Measurements from ENCODE around the gene PTPRM. TPM values are rescaled to one million over a fixed set of nuclear protein-coding genes. Genes with fewer than 3 reads are reported as not detected.

PTPRM gene
- total RNA-seq, 4 donors from 2014 or later, result 170 to 198 (median 182) TPM

GRCh38 chr18:8197499-8197898 is 630.4 kb downstream of the PTPRM start:
- TF ChIP-seq CTCF (IDR thresholded peaks at IDR 0.05) (no peak), POLR2A (IDR thresholded peaks at IDR 0.05) (no peak)
- Histone ChIP-seq H3K9me3 (no peaks in the 10 kb centered on the region), H3K27ac (no peak overlapping the region), H3K27me3 (no peaks in the 10 kb centered on the region), H3K4me3 (replicated peaks in 1 of 3) (no peak overlapping the region), H3K36me3 (no peaks in the 10 kb centered on the region), H3K4me1 (no peaks in the 10 kb centered on the region)
- intact Hi-C loops (cut with DNase I), result no loop called here
- 95 to 97% methylated on average over 5 of the region's 5 CpGs for WGBS, 2 donors
- no peak for DNase-seq

GRCh38 chr18:8207996-8208395 is 640.9 kb downstream of the PTPRM start:
- peaks cover 5 to 6% of the 10 kb centered on the region in 2 donors for H3K4me1 ChIP-seq
- intact Hi-C loops (cut with DNase I), result no loop called here
- DNase-seq, result no peak
- no peaks in the 10 kb centered on the region for H3K36me3 ChIP-seq
- H3K27me3 ChIP-seq, result no peaks in the 10 kb centered on the region
- H3K27ac ChIP-seq, result no peak overlapping the region
- H3K9me3 ChIP-seq, result no peaks in the 10 kb centered on the region
- TF ChIP-seq CTCF (IDR thresholded peaks at IDR 0.05) (no peak), POLR2A (IDR thresholded peaks at IDR 0.05) (no peak)
- 92 to 96% methylated on average over 5 of the region's 5 CpGs for WGBS, 2 donors
- H3K4me3 ChIP-seq (replicated peaks in 1 of 3), result no peak overlapping the region

GRCh38 chr18:8208716-8209115 is 641.6 kb downstream of the PTPRM start:
- peaks cover 5 to 6% of the 10 kb centered on the region in 2 donors for H3K4me1 ChIP-seq
- H3K9me3 ChIP-seq, result no peaks in the 10 kb centered on the region
- no peak overlapping the region for H3K27ac ChIP-seq
- no peak for DNase-seq
- H3K27me3 ChIP-seq, result no peaks in the 10 kb centered on the region
- intact Hi-C loops (cut with DNase I), result no loop called here
- H3K36me3 ChIP-seq, result no peaks in the 10 kb centered on the region
- TF ChIP-seq CTCF (IDR thresholded peaks at IDR 0.05), result no peak
- TF ChIP-seq POLR2A (IDR thresholded peaks at IDR 0.05), result no peak
- no peak overlapping the region for H3K4me3 ChIP-seq (replicated peaks in 1 of 3)
- 68 to 86% methylated on average over 6 of the region's 6 CpGs for WGBS, 2 donors

GRCh38 chr18:8212896-8213780 is 646.0 kb downstream of the PTPRM start:
- intact Hi-C loops (cut with DNase I), result no loop called here
- Histone ChIP-seq H3K36me3 (no peaks in the 10 kb centered on the region), H3K27me3 (no peaks in the 10 kb centered on the region), H3K27ac (peak overlapping the region in 1 of 3 donors; percentile 22), H3K4me1 (peaks cover 5 to 6% of the 10 kb centered on the region in 2 donors), H3K9me3 (no peaks in the 10 kb centered on the region), H3K4me3 (replicated peaks in 1 of 3) (no peak overlapping the region)
- TF ChIP-seq CTCF (IDR thresholded peaks at IDR 0.05) (no peak), POLR2A (IDR thresholded peaks at IDR 0.05) (no peak)
- 66% methylated on average over 8 of the region's 8 CpGs for WGBS, 2 donors
- DNase-seq, result peak; percentile 7 to 23

GRCh38 chr18:8215741-8216140 is 648.6 kb downstream of the PTPRM start:
- WGBS, 2 donors, result 95 to 98% methylated on average over 2 of the region's 2 CpGs
- Histone ChIP-seq H3K27ac (no peak overlapping the region), H3K4me3 (replicated peaks in 1 of 3) (no peak overlapping the region), H3K36me3 (no peaks in the 10 kb centered on the region), H3K27me3 (no peaks in the 10 kb centered on the region), H3K4me1 (peaks cover 5 to 6% of the 10 kb centered on the region in 2 donors), H3K9me3 (no peaks in the 10 kb centered on the region)
- intact Hi-C loops (cut with DNase I), result no loop called here
- TF ChIP-seq CTCF (IDR thresholded peaks at IDR 0.05), result no peak
- no peak for TF ChIP-seq POLR2A (IDR thresholded peaks at IDR 0.05)
- DNase-seq, result no peak
